GM23338 (cell line): ENCODE results near the gene DOCK2. TPM values are rescaled to one million over a fixed set of nuclear protein-coding genes. Genes with fewer than 3 reads are reported as not detected.

Experiments
- ATAC-seq: fragments of 200-7000 bp; cut with Tn5 transposase; 3 replicates; pipeline ENCODE4 v1.9.1; 2020
- DNase-seq: peaks from one replicate; pipeline ENCODE4 v3.0.0-alpha.2; 2015; ENCODE audit warnings: low spot score
- H2AFZ ChIP-seq: fragments of 200-600 bp; sonication (generic); 2 replicates; pipeline ENCODE4 v1.8.0; 2016; ENCODE audit warnings: antibody characterized with exemption, mild to moderate bottlenecking, moderate library complexity
- H3F3A ChIP-seq: fragments of 200-600 bp; sonication (generic); replicated peaks from 2 replicates; pipeline ENCODE4 v1.8.0; 2017; ENCODE audit warnings: antibody characterized with exemption, mixed run types, low read depth
- H3K27ac ChIP-seq: fragments of 200-600 bp; sonication (generic); 2 replicates; pipeline ENCODE4 v1.6.1; 2016; ENCODE audit warnings: low read depth
- H3K27me3 ChIP-seq: fragments of 200-600 bp; sonication (generic); 2 replicates; pipeline ENCODE4 v1.8.0; 2016; ENCODE audit warnings: mild to moderate bottlenecking, mixed run types, moderate library complexity; ENCODE audit not compliant: insufficient read depth
- H3K36me3 ChIP-seq: fragments of 200-600 bp; sonication (generic); 2 replicates; pipeline ENCODE4 v1.8.0; 2016; ENCODE audit warnings: mild to moderate bottlenecking; ENCODE audit not compliant: insufficient read depth
- H3K4me1 ChIP-seq: fragments of 200-600 bp; sonication (generic); 2 replicates; pipeline ENCODE4 v1.8.0; 2016; ENCODE audit warnings: mild to moderate bottlenecking, moderate library complexity; ENCODE audit not compliant: insufficient read depth
- H3K4me2 ChIP-seq: fragments of 200-600 bp; sonication (generic); 2 replicates; pipeline ENCODE4 v1.7.1; 2017; ENCODE audit warnings: mixed run types
- H3K4me3 ChIP-seq: fragments of 200-600 bp; sonication (generic); 2 replicates; pipeline ENCODE4 v1.6.1; 2016; ENCODE audit warnings: mixed run types
- H3K79me2 ChIP-seq: fragments of 200-600 bp; sonication (generic); replicated peaks from 2 replicates; pipeline ENCODE4 v1.8.0; 2017; ENCODE audit warnings: mild to moderate bottlenecking; ENCODE audit not compliant: insufficient read depth
- H3K9me2 ChIP-seq: fragments of 200-600 bp; sonication (generic); 2 replicates; pipeline ENCODE4 v1.8.0; 2017; ENCODE audit not compliant: insufficient read depth
- H4K20me1 ChIP-seq: fragments of 200-600 bp; sonication (generic); replicated peaks from 2 replicates; pipeline ENCODE4 v1.8.0; 2017; ENCODE audit warnings: mild to moderate bottlenecking; ENCODE audit not compliant: insufficient read depth
- H3K27ac Mint-ChIP-seq: 2 replicates; pipeline ENCODE4 v1.8.0; 2020; ENCODE audit warnings: inconsistent platforms, mild to moderate bottlenecking, moderate library complexity, mixed read lengths
- H3K27me3 Mint-ChIP-seq: 3 replicates; pipeline ENCODE4 v1.8.0; 2022; ENCODE audit warnings: low read depth, mild to moderate bottlenecking, moderate library complexity, mixed read lengths, inconsistent platforms; ENCODE audit not compliant: insufficient read depth, poor library complexity
- H3K36me3 Mint-ChIP-seq: 3 replicates; pipeline ENCODE4 v1.8.0; 2021; ENCODE audit warnings: low read depth, mild to moderate bottlenecking, inconsistent platforms, moderate library complexity, mixed read lengths
- H3K4me1 Mint-ChIP-seq: 3 replicates; pipeline ENCODE4 v1.8.0; 2020; ENCODE audit warnings: mild to moderate bottlenecking, inconsistent platforms, mixed read lengths
- H3K4me3 Mint-ChIP-seq: 3 replicates; pipeline ENCODE4 v1.8.0; 2021; ENCODE audit warnings: moderate library complexity, mild to moderate bottlenecking, inconsistent platforms, mixed read lengths
- H3K9me3 Mint-ChIP-seq: 3 replicates; pipeline ENCODE4 v1.8.0; 2020; ENCODE audit warnings: moderate library complexity, mild to moderate bottlenecking, inconsistent platforms, mixed read lengths
- CREB1 ChIP-seq: fragments of 250-450 bp; sonication (Bioruptor Pico); IDR thresholded peaks from 2 replicates; pipeline ENCODE4 v1.5.0; 2020; ENCODE audit warnings: low read depth, mild to moderate bottlenecking, moderate library complexity
- CTCF ChIP-seq, 2 experiments: fragments of 200-600 bp in 1 of 2; sonication (generic) in 1 of 2; conservative IDR thresholded peaks; 2 replicates each; pipeline versions ENCODE4 v1.5.1 to v1.6.1; 2016 to 2017; ENCODE audit warnings: antibody characterized with exemption in 2 of 2, low read depth in 2 of 2, mild to moderate bottlenecking in 2 of 2, moderate library complexity in 1 of 2
- ETS1 ChIP-seq: IDR thresholded peaks from 2 replicates; pipeline ENCODE4 v1.6.1; 2016; ENCODE audit warnings: antibody characterized with exemption
- EZH2 ChIP-seq: fragments of 200-600 bp; sonication (generic); IDR thresholded peaks from one replicate; pipeline ENCODE4 v1.8.0; 2017; ENCODE audit warnings: antibody characterized with exemption, mild to moderate bottlenecking, low read depth; ENCODE audit not compliant: unreplicated experiment
- JUNB ChIP-seq: IDR thresholded peaks from one replicate; pipeline ENCODE4 v1.6.1; 2016; ENCODE audit warnings: antibody characterized with exemption; ENCODE audit not compliant: unreplicated experiment
- POLR2AphosphoS5 ChIP-seq: IDR thresholded peaks from 2 replicates; pipeline ENCODE4 v1.6.1; 2016; ENCODE audit warnings: antibody characterized with exemption, low read depth
- STAT1 ChIP-seq: IDR thresholded peaks from one replicate; pipeline ENCODE4 v1.6.1; 2016; ENCODE audit warnings: antibody characterized with exemption; ENCODE audit not compliant: unreplicated experiment
- ZNF331 ChIP-seq: fragments of 250-450 bp; sonication (Bioruptor Pico); IDR thresholded peaks from 2 replicates; pipeline ENCODE4 v1.5.0; 2020; ENCODE audit warnings: low read depth, mild to moderate bottlenecking, moderate library complexity
- ZNF462 ChIP-seq: fragments of 250-450 bp; sonication (Bioruptor Pico); IDR thresholded peaks from 2 replicates; pipeline ENCODE4 v1.5.0; 2020; ENCODE audit warnings: mild to moderate bottlenecking, moderate library complexity
- microRNA counts: library from miRNA; unstranded; fragments of <30 nt; microRNA quantifications from one replicate; lab custom pipeline; 2017
- microRNA-seq: library from miRNA; unstranded; fragments of <30 nt; microRNA quantifications from one replicate; pipeline ENCODE4, GENCODE V29; 2017
- polyA plus RNA-seq: library from polyadenylated mRNA; unstranded; fragments of >200 nt; fragmentation: Nextera tagmentation; extraction: Ambion mirVana; gene quantifications from 2 replicates; pipeline ENCODE4 v1.2.1, GENCODE V29; 2016
- small RNA-seq: library from RNA; depleted of rRNA; stranded (forward); fragments of <200 nt; gene quantifications from one replicate; pipeline ENCODE3, GENCODE V24; 2014; ENCODE audit warnings: low replicate concordance
- total RNA-seq: library from RNA; depleted of rRNA; stranded (reverse); fragments of >200 nt; shearing (Covaris generic); gene quantifications from 2 replicates; pipeline ENCODE4 v1.2.3, GENCODE V29; 2014; rRNA removed

DOCK2 gene
- total and polyA plus RNA-seq, 2 experiments from 2014 or later = 3.7 to 9.4 TPM

- Mint-ChIP-seq H3K4me3 (no peak overlapping the region), H3K27ac (no peak overlapping the region), H3K36me3 (no peaks in the 10 kb centered on the region), H3K4me1 (no peaks in the 10 kb centered on the region), H3K27me3 (no peaks in the 10 kb centered on the region), H3K9me3 (peaks cover under 1% of the 10 kb centered on the region; the same call in 1 of the 3 replicates)
- no peaks in the 10 kb centered on the region for H3F3A ChIP-seq
- TF ChIP-seq STAT1 (no peak), JUNB (no peak), CTCF (conservative IDR thresholded peaks at IDR 0.05; ENCODE audit: low read depth in 2 of 2) (no peak), CREB1 (no peak), ZNF462 (CRISPR knock-in tag) (no peak), ZNF331 (no peak), POLR2AphosphoS5 (no peak), EZH2 (no peak), ETS1 (no peak)
- no peaks in the 10 kb centered on the region for H3K4me1 ChIP-seq
- H4K20me1 ChIP-seq = no peaks in the 10 kb centered on the region
- DNase-seq (no peak), ATAC-seq (no peak)
- H3K9me2 ChIP-seq = peaks cover 8% of the 10 kb centered on the region; the same call in 1 of the 2 replicates
- no peak overlapping the region for H3K4me3 ChIP-seq
- H3K36me3 ChIP-seq = no peaks in the 10 kb centered on the region
- no peaks in the 10 kb centered on the region for H3K27me3 ChIP-seq
- H3K4me2 ChIP-seq = no peak overlapping the region
- H3K79me2 ChIP-seq = no peaks in the 10 kb centered on the region
- H2AFZ ChIP-seq = no peak overlapping the region
- no peak overlapping the region for H3K27ac ChIP-seq
These were observed 495.3 kb downstream of the DOCK2 start for GRCh38 chr5:170132269-170132975.

MicroRNA genes within 50 kb of the gene (microRNA counts, 767-probe panel; counts per million panel counts)
- microRNA hsa-miR-378e (lab: Ali Mortazavi, UCI) = 8,681 counts per million, percentile 56 among the panel's probes with 10 or more counts

Small RNAs within 50 kb of the gene (microRNA-seq; reads per million reads assigned to microRNA genes)
- gene MIR378E = not detected

Small RNAs within 50 kb of the gene (small RNA-seq; reads per million reads assigned to genes)
- not detected for gene MIR378E

Other genes with a start within 250 kb of the DOCK2 start
- gene SPDL1, start 53.5 kb upstream of the DOCK2 start, total RNA-seq = 33.5 and 79.6 TPM in 2 replicates
- 62.6 and 76.9 TPM in 2 replicates for gene SPDL1, start 53.5 kb upstream of the DOCK2 start, polyA plus RNA-seq